ENCODE measurements around the gene FAM156A.
"Not testable (repeated sequence)": the region's sequence is repeated elsewhere in the genome, so short reads cannot be mapped to it uniquely, and the experiment has no call there.

The FAM156A gene

GRCh38 chrX:52966993-52967738, 8.8 kb upstream of the FAM156A start:
- not testable (repeated sequence) for DNase-seq

GRCh38 chrX:52958961-52959360, 643 bp upstream of the FAM156A start:
- DNase-seq, result not testable (repeated sequence)

GRCh38 chrX:52949884-52950283, 8.4 kb downstream of the FAM156A start:
- not testable (repeated sequence) for DNase-seq

- DNase-seq, result not testable (repeated sequence)
These were observed 9.0 kb downstream of the FAM156A start for GRCh38 chrX:52949325-52949724.

- DNase-seq, result not testable (repeated sequence)
These were observed 10.1 kb downstream of the FAM156A start for GRCh38 chrX:52948265-52948664.

- DNase-seq, result not testable (repeated sequence)
These were observed 10.8 kb downstream of the FAM156A start for GRCh38 chrX:52947501-52947900.

GRCh38 chrX:52945838-52946494, 12.4 kb downstream of the FAM156A start:
- not testable (repeated sequence) for DNase-seq

- not testable (repeated sequence) for DNase-seq
These were observed 16.6 kb downstream of the FAM156A start for GRCh38 chrX:52941728-52942127.

- not testable (repeated sequence) for DNase-seq
These were observed 17.6 kb downstream of the FAM156A start for GRCh38 chrX:52940704-52941103.

- not testable (repeated sequence) for DNase-seq
These were observed 22.9 kb downstream of the FAM156A start for GRCh38 chrX:52935470-52935784.

GRCh38 chrX:52934704-52935469, 23.4 kb downstream of the FAM156A start:
- DNase-seq, result peak; percentile 97

- no peak for DNase-seq
These were observed 24.2 kb downstream of the FAM156A start for GRCh38 chrX:52933976-52934703.

GRCh38 chrX:52933213-52933612, 25.1 kb downstream of the FAM156A start:
- no peak for DNase-seq

GRCh38 chrX:52930214-52930613, 28.1 kb downstream of the FAM156A start:
- not testable (repeated sequence) for DNase-seq

- DNase-seq, result peak; percentile 59
These were observed 34.5 kb downstream of the FAM156A start for GRCh38 chrX:52923781-52924241.

- not testable (repeated sequence) for DNase-seq
These were observed 43.6 kb downstream of the FAM156A start for GRCh38 chrX:52914704-52915103.

- DNase-seq, result not testable (repeated sequence)
These were observed 44.6 kb downstream of the FAM156A start for GRCh38 chrX:52913681-52914080.

GRCh38 chrX:52909313-52909969, 48.9 kb downstream of the FAM156A start:
- not testable (repeated sequence) for DNase-seq

GRCh38 chrX:52907900-52908299, 50.4 kb downstream of the FAM156A start:
- not testable (repeated sequence) for DNase-seq

GRCh38 chrX:52907137-52907536, 51.2 kb downstream of the FAM156A start:
- DNase-seq, result not testable (repeated sequence)

- not testable (repeated sequence) for DNase-seq
These were observed 52.2 kb downstream of the FAM156A start for GRCh38 chrX:52906072-52906471.

- DNase-seq, result not testable (repeated sequence)
These were observed 52.8 kb downstream of the FAM156A start for GRCh38 chrX:52905531-52905930.
